ENCODE data around the gene ERCC5.

The ERCC5 gene

GRCh38 chr13:102897371-102898138 is 51.7 kb downstream of the ERCC5 start:
- no peak for DNase-seq

- no peak for DNase-seq
These were observed 54.4 kb downstream of the ERCC5 start for GRCh38 chr13:102900193-102900608.

GRCh38 chr13:102901056-102901455 is 55.2 kb downstream of the ERCC5 start:
- no peak for DNase-seq

- no peak for DNase-seq
These were observed 55.9 kb downstream of the ERCC5 start for GRCh38 chr13:102901615-102902305.

- no peak for DNase-seq
These were observed 57.0 kb downstream of the ERCC5 start for GRCh38 chr13:102902789-102903347.

- no peak for DNase-seq
These were observed 58.0 kb downstream of the ERCC5 start for GRCh38 chr13:102903659-102904407.

- DNase-seq: no peak
These were observed 58.6 kb downstream of the ERCC5 start for GRCh38 chr13:102904408-102904862.

- no peak for DNase-seq
These were observed 60.3 kb downstream of the ERCC5 start for GRCh38 chr13:102905905-102906771.

- no peak for DNase-seq
These were observed 61.4 kb downstream of the ERCC5 start for GRCh38 chr13:102907016-102907756.

- no peak for DNase-seq
These were observed 62.2 kb downstream of the ERCC5 start for GRCh38 chr13:102907886-102908515.

GRCh38 chr13:102909971-102910370 is 64.1 kb downstream of the ERCC5 start:
- no peak for DNase-seq

- DNase-seq: no peak
These were observed 65.5 kb downstream of the ERCC5 start for GRCh38 chr13:102911336-102911735.

- no peak for DNase-seq
These were observed 66.8 kb downstream of the ERCC5 start for GRCh38 chr13:102912599-102912998.

GRCh38 chr13:102913914-102914313 is 68.1 kb downstream of the ERCC5 start:
- DNase-seq: no peak

GRCh38 chr13:102914339-102914930 is 68.6 kb downstream of the ERCC5 start:
- no peak for DNase-seq

- no peak for DNase-seq
These were observed 69.6 kb downstream of the ERCC5 start for GRCh38 chr13:102915393-102915930.

- no peak for DNase-seq
These were observed 71.2 kb downstream of the ERCC5 start for GRCh38 chr13:102917019-102917418.

GRCh38 chr13:102922184-102922583 is 76.4 kb downstream of the ERCC5 start:
- no peak for DNase-seq
